Measurements from ENCODE around the gene PMP22.
A peak's percentile ranks its signal among the peaks of the same experiment; 100 is the strongest.
"Not testable (repeated sequence)": the region's sequence is repeated elsewhere in the genome, so short reads cannot be mapped to it uniquely, and the experiment has no call there.

Gene PMP22

GRCh38 chr17:15250135-15250860 lies 14.8 kb downstream of the PMP22 start:
- peak; percentile 65 to 85 for DNase-seq

- DNase-seq = peak; percentile 26 to 70
These were observed 15.6 kb downstream of the PMP22 start for GRCh38 chr17:15249487-15249886.

GRCh38 chr17:15247891-15248529 lies 17.1 kb downstream of the PMP22 start:
- no peak for DNase-seq

- DNase-seq = peak in 1 of 2 donors; percentile 43
These were observed 20.1 kb downstream of the PMP22 start for GRCh38 chr17:15245054-15245453.

- DNase-seq = no peak
These were observed 24.5 kb downstream of the PMP22 start for GRCh38 chr17:15240644-15241043.

GRCh38 chr17:15239491-15239890 lies 25.6 kb downstream of the PMP22 start:
- peak; percentile 68 to 76 for DNase-seq

- DNase-seq = peak; percentile 48 to 79
These were observed 26.3 kb downstream of the PMP22 start for GRCh38 chr17:15238676-15239422.

- DNase-seq = peak; percentile 89 to 99
These were observed 27.1 kb downstream of the PMP22 start for GRCh38 chr17:15238057-15238456.

- peak in 1 of 2 donors; percentile 10 for DNase-seq
These were observed 28.1 kb downstream of the PMP22 start for GRCh38 chr17:15237106-15237425.

GRCh38 chr17:15236281-15237105 lies 28.6 kb downstream of the PMP22 start:
- DNase-seq = peak; percentile 79

- DNase-seq = no peak
These were observed 31.2 kb downstream of the PMP22 start for GRCh38 chr17:15233971-15234370.

GRCh38 chr17:15233022-15233805 lies 31.9 kb downstream of the PMP22 start:
- peak; percentile 70 to 83 for DNase-seq

GRCh38 chr17:15232517-15232915 lies 32.6 kb downstream of the PMP22 start:
- DNase-seq = no peak

GRCh38 chr17:15231851-15232516 lies 33.1 kb downstream of the PMP22 start:
- DNase-seq = no peak

GRCh38 chr17:15230866-15231265 lies 34.3 kb downstream of the PMP22 start:
- DNase-seq = no peak

- not testable (repeated sequence) for DNase-seq
These were observed 43.3 kb downstream of the PMP22 start for GRCh38 chr17:15221827-15222226.

- no peak for DNase-seq
These were observed 44.3 kb downstream of the PMP22 start for GRCh38 chr17:15220785-15221184.

- DNase-seq = no peak
These were observed 48.6 kb downstream of the PMP22 start for GRCh38 chr17:15216481-15216880.

- DNase-seq = peak; percentile 53 to 61
These were observed 51.6 kb downstream of the PMP22 start for GRCh38 chr17:15213381-15214087.

GRCh38 chr17:15210247-15210646 lies 54.9 kb downstream of the PMP22 start:
- DNase-seq = no peak

- not testable (repeated sequence) for DNase-seq
These were observed 62.1 kb downstream of the PMP22 start for GRCh38 chr17:15203062-15203461.

Data from inflammatory macrophage (primary cell).